Testis (tissue), 3 donors: ENCODE data around the gene CPNE7. TPM values are rescaled to one million over a fixed set of nuclear protein-coding genes. Genes with fewer than 3 reads are reported as not detected.

Experiments
- DNase-seq: peaks from one replicate; pipeline ENCODE4 v3.0.0-alpha.2; 2019
- H3K27ac ChIP-seq, 2 donors: fragments of 200-600 bp; sonication (generic); one replicate each; pipeline ENCODE4 v1.5.1; 2019
- H3K27me3 ChIP-seq: fragments of 200-600 bp; sonication (generic); one replicate; pipeline ENCODE4 v1.5.1; 2019
- H3K36me3 ChIP-seq: fragments of 200-600 bp; sonication (generic); one replicate; pipeline ENCODE4 v1.5.1; 2017; ENCODE audit warnings: low read depth; ENCODE audit errors: missing control alignments
- H3K4me1 ChIP-seq: fragments of 200-600 bp; sonication (generic); one replicate; pipeline ENCODE4 v1.5.1; 2019
- H3K4me3 ChIP-seq, 2 donors: fragments of 200-600 bp; sonication (generic); one replicate each; pipeline ENCODE4 v1.5.1; 2017 to 2019
- H3K9me3 ChIP-seq: fragments of 200-600 bp; sonication (generic); one replicate; pipeline ENCODE4 v1.5.1; 2017
- POLR2A ChIP-seq: fragments of 450-650 bp; IDR thresholded peaks from one replicate; pipeline ENCODE4 v1.6.1; 2017; ENCODE audit warnings: antibody characterized with exemption, mild to moderate bottlenecking, moderate library complexity
- WGBS, 2 donors: methylation state at CpG; one replicate each; pipeline ENCODE4 v1.1.5; 2018; 5-methylcytosine and 5-hydroxymethylcytosine counted together
- intact Hi-C: fragments of 100-400 bp; cut with DNase I; formaldehyde crosslinking; loops from one replicate; pipeline ENCODE4 v1.15.1; 2023; ENCODE audit warnings: low total_unique reads
- polyA plus RNA-seq: library from polyadenylated mRNA; stranded (reverse); fragments of 350-450 nt; fragmentation: Illumina TruSeq; extraction: RNeasy Lipid Tissue Mini Kit (QIAGEN cat#74804); gene quantifications from one replicate; pipeline ENCODE4 v1.2.3, GENCODE V29; 2014; ENCODE audit warnings: low read depth, low replicate concordance; ENCODE audit not compliant: insufficient read depth
- total RNA-seq, 2 donors: library from RNA; depleted of rRNA; stranded (reverse); fragments of >200 nt; gene quantifications; one replicate each; pipeline ENCODE4 v1.2.3, GENCODE V29; 2016
- TF ChIP-seq, protein P1 (sequence below), 3 experiments: fragments of 450-650 bp in 2 of 3; fragments of 200-600 bp in 1 of 3; sonication (generic) in 1 of 3; IDR thresholded peaks; one replicate each; pipeline ENCODE4 v1.5.1; 2016 to 2019; ENCODE audit warnings: antibody characterized with exemption in 3 of 3, mild to moderate bottlenecking in 2 of 3, moderate library complexity in 1 of 3

Gene CPNE7
- total and polyA plus RNA-seq, 3 donors from 2014 or later = 3.3 to 15.0 (median 12.5) TPM

DNA sequence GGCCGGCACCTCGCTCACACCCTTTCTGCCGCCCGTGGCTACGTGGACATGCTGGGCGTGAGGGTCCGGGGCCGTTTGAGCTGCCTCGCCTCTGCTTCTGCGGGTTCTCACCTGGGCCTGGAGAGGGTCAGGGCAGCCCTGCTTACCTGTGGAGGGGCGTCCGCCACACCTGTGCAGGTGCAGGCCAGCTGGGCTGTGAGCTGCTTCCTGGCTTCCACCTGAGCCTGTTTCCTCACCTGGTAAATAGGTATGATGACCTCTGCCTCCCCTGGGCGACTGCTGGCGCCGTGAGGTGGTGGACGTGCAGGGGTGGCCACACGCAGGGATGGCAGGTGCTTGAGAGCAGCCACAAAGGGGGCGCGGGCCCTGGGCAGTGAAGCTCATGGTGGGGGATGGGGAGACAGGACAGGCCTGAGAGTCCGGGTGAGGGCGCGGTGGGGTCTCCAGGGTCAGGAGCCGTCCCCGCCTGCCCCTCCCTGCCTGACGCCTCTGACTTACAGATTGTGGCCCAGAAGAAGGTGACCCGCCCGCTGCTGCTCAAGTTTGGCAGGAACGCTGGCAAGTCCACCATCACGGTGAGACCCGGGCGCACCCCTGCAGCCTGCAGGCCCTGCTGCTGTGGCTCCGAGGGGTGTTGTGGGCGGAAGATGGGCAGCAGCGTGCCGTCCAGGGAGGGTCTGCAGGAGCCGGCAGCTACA is 7.8 kb downstream of the CPNE7 start:
- no peaks in the 10 kb centered on the region for H3K36me3 ChIP-seq
- no peaks in the 10 kb centered on the region for H3K4me1 ChIP-seq

DNA sequence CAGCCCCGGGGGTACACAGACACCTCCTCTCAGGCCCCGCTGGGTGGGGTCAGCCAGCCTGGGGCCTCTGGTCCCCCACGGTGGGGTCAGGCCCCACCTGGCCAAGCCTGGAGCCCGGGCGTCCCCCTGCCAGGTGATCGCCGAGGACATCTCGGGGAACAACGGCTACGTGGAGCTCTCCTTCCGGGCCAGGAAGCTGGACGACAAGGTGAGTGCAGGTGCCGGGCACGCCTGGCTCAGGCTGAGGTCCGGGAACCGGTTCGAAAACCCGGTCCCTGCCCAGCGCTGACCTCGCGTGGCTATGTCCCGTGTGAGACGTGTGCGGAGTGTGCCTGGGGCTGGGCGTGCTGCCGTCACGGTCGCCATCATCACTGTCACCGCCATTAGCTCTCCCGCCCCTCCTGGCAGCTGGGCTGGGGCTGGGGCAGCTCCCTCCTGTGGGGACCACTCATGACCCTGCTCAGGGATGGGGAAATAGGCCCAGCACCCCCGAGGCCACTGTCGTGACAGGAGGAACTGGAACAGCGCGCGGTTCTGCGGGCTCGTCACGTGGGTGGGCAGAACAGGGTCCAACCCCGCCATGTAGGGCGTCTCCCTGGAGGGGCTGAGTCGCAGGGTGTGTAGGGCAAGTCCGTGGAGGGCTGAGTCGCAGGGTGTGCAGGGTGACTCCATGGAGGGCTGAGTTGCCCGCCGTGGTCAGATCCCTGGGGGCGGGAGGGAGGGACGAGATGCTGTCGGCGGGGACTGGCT is 8.5 kb downstream of the CPNE7 start:
- Histone ChIP-seq H3K27ac (no peak overlapping the region), H3K36me3 (no peaks in the 10 kb centered on the region), H3K4me3 (no peak overlapping the region), H3K27me3 (no peaks in the 10 kb centered on the region), H3K9me3 (no peaks in the 10 kb centered on the region), H3K4me1 (no peaks in the 10 kb centered on the region)
- intact Hi-C loops = no loop called here
- no peak for TF ChIP-seq POLR2A
- TF ChIP-seq, protein P1, sequence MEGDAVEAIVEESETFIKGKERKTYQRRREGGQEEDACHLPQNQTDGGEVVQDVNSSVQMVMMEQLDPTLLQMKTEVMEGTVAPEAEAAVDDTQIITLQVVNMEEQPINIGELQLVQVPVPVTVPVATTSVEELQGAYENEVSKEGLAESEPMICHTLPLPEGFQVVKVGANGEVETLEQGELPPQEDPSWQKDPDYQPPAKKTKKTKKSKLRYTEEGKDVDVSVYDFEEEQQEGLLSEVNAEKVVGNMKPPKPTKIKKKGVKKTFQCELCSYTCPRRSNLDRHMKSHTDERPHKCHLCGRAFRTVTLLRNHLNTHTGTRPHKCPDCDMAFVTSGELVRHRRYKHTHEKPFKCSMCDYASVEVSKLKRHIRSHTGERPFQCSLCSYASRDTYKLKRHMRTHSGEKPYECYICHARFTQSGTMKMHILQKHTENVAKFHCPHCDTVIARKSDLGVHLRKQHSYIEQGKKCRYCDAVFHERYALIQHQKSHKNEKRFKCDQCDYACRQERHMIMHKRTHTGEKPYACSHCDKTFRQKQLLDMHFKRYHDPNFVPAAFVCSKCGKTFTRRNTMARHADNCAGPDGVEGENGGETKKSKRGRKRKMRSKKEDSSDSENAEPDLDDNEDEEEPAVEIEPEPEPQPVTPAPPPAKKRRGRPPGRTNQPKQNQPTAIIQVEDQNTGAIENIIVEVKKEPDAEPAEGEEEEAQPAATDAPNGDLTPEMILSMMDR (IDR thresholded peaks at IDR 0.05) = no peak
- 91 to 92% methylated on average over 4 to 49 of the region's 49 CpGs for WGBS, 2 donors
- DNase-seq = no peak

More for the DNA sequence above, 7.8 kb downstream of the CPNE7 start:
- H3K27me3 ChIP-seq = no peaks in the 10 kb centered on the region
- intact Hi-C loops = no loop called here
- DNase-seq = no peak
- 94 to 95% methylated on average over 9 to 33 of the region's 36 CpGs for WGBS, 2 donors
- no peak overlapping the region for H3K27ac ChIP-seq
- TF ChIP-seq, protein P1 (IDR thresholded peaks at IDR 0.05) = no peak
- TF ChIP-seq POLR2A = no peak
- H3K9me3 ChIP-seq = no peaks in the 10 kb centered on the region
- H3K4me3 ChIP-seq = no peak overlapping the region

DNA sequence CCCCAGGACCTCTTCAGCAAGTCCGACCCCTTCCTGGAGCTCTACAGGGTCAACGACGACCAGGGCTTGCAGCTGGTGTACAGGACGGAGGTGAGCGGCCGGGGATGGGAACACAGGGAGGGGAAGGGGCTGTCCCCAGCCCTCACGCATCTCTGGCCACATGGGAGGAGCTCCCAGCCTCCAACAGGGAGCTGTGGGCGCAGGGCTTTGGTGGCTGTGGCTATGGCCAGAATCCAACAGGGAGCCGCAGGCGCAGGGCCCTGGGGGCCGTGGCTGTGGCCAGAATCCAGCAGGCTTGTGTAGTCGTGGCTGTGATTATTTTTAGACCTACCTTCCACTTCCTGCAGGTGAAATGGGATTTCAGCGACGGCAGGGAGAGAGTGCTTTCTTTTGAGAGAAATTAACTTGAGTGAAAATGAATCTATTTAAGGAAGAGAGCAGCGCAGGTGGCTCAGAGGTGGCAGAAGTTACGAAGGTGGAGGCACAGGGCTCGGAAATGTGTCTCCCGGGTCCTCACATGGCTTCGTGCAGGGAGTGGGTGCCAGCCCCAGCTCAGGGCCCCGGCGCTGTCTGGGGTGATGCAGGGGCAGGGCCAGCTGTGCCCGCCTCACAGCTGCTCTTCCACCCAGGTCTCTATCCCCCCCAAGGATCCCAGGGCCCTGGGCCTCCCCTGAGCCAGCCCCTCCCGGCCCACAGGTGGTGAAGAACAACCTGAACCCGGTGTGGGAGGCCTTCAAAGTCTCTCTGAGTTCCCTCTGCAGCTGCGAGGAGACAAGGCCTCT is 9.4 kb downstream of the CPNE7 start:
- Histone ChIP-seq H3K4me1 (no peaks in the 10 kb centered on the region), H3K4me3 (no peak overlapping the region), H3K9me3 (no peaks in the 10 kb centered on the region), H3K36me3 (no peaks in the 10 kb centered on the region), H3K27ac (no peak overlapping the region), H3K27me3 (no peaks in the 10 kb centered on the region)
- TF ChIP-seq, protein P1 (IDR thresholded peaks at IDR 0.05) = no peak
- no peak for TF ChIP-seq POLR2A
- no peak for DNase-seq
- intact Hi-C loops = no loop called here
- WGBS, 2 donors = 74 to 78% methylated on average over 22 to 25 of the region's 25 CpGs

DNA sequence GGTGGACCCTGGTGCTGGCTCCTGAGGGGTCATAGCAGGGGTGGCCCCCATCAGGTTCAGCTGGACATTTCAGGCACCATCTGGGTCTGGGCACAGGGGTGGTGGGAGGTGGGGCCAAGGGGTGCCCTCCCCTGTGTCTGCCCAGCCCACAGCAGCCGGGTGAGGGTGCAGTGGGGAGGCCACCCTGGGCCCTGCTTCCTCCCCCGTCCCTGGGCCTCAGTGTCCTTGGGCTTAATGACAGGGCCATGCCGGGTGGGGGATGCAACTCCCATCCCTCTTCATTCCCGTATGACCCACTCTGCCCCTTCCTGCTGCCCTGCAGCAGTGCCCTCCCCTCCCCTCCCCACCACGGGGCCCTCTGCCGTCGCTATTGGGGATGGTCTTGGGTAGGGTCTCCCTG is 10.7 kb downstream of the CPNE7 start:
- 60 to 68% methylated on average over 1 to 7 of the region's 7 CpGs for WGBS, 2 donors
- Histone ChIP-seq H3K9me3 (no peaks in the 10 kb centered on the region), H3K27me3 (no peaks in the 10 kb centered on the region), H3K36me3 (no peaks in the 10 kb centered on the region), H3K4me1 (no peaks in the 10 kb centered on the region), H3K4me3 (no peak overlapping the region), H3K27ac (no peak overlapping the region)
- no peak for DNase-seq
- intact Hi-C loops = no loop called here
- TF ChIP-seq, protein P1 (IDR thresholded peaks at IDR 0.05) = no peak
- no peak for TF ChIP-seq POLR2A
